PC-3 (cell line): Measurements from ENCODE around the gene SLC46A2. TPM values are rescaled to one million over a fixed set of nuclear protein-coding genes. Genes with fewer than 3 reads are reported as not detected.

Experiments used
- ATAC-seq: fragments of 200-7000 bp; cut with Tn5 transposase; 2 replicates; pipeline ENCODE4 v1.9.1; 2020; ENCODE audit warnings: mild to moderate bottlenecking, moderate library complexity
- BruUV-seq: library from RNA; stranded (reverse); fragments of 400-500 nt; replicated peaks from 2 replicates; lab custom pipeline; 2021; lab: Mats Ljungman, UMichigan
- CTCF ChIA-PET: fragments of 300-600 bp; sonication (Branson Sonifier 250); formaldehyde crosslinking; loops from one replicate; lab custom pipeline; 2022; ENCODE audit warnings: antibody characterized with exemption; lab: Charles Lee
- POLR2A ChIA-PET: fragments of 300-600 bp; sonication (Branson Sonifier 250); formaldehyde crosslinking; loops from one replicate; lab custom pipeline; 2022; ENCODE audit warnings: antibody characterized with exemption; ENCODE audit not compliant: unreplicated experiment; lab: Charles Lee
- DNase-seq: peaks from one replicate; pipeline ENCODE4 v3.0.0-alpha.2; 2015
- H2AFZ ChIP-seq: fragments of 300-600 bp; sonication (generic); 2 replicates; pipeline ENCODE4 v1.6.0; 2016; ENCODE audit warnings: antibody characterized with exemption, low read length
- H3F3A ChIP-seq: fragments of 300-600 bp; sonication (generic); one replicate; pipeline ENCODE4 v1.6.0; 2017; ENCODE audit warnings: antibody characterized with exemption, low read length, control low read depth, mild to moderate bottlenecking; ENCODE audit not compliant: unreplicated experiment
- H3K27ac ChIP-seq: fragments of 300-600 bp; sonication (generic); 2 replicates; pipeline ENCODE4 v1.5.1; 2016; ENCODE audit warnings: mild to moderate bottlenecking, low read length
- H3K27me3 ChIP-seq: fragments of 300-600 bp; sonication (generic); 2 replicates; pipeline ENCODE4 v1.6.1; 2016; ENCODE audit warnings: low read length, mixed read lengths
- H3K36me3 ChIP-seq: fragments of 300-600 bp; sonication (generic); 2 replicates; pipeline ENCODE4 v1.6.1; 2016; ENCODE audit warnings: low read depth, mixed run types, low read length, mixed read lengths
- H3K4me1 ChIP-seq: fragments of 300-600 bp; sonication (generic); 2 replicates; pipeline ENCODE4 v1.5.1; 2016; ENCODE audit warnings: low read length; ENCODE audit not compliant: insufficient read depth
- H3K4me2 ChIP-seq: fragments of 300-600 bp; sonication (generic); 2 replicates; pipeline ENCODE4 v1.6.0; 2016; ENCODE audit warnings: low read length
- H3K4me3 ChIP-seq: fragments of 300-600 bp; sonication (generic); 2 replicates; pipeline ENCODE4 v1.5.1; 2016; ENCODE audit warnings: mild to moderate bottlenecking, low read length, mixed read lengths
- H3K79me2 ChIP-seq: fragments of 300-600 bp; sonication (generic); 2 replicates; pipeline ENCODE4 v1.6.1; 2017; ENCODE audit warnings: low read length, mixed read lengths
- H3K9ac ChIP-seq: fragments of 300-600 bp; sonication (generic); 2 replicates; pipeline ENCODE4 v1.6.0; 2016; ENCODE audit warnings: mild to moderate bottlenecking, low read length
- H3K9me2 ChIP-seq: fragments of 300-600 bp; sonication (generic); replicated peaks from 2 replicates; pipeline ENCODE4 v1.6.1; 2016; ENCODE audit warnings: mixed run types, low read length, mixed read lengths
- H3K9me3 ChIP-seq: fragments of 300-600 bp; sonication (generic); 2 replicates; pipeline ENCODE4 v1.6.1; 2016; ENCODE audit warnings: low read length, mixed read lengths
- H4K20me1 ChIP-seq: fragments of 300-600 bp; sonication (generic); 2 replicates; pipeline ENCODE4 v1.6.1; 2016; ENCODE audit warnings: low read length, mixed read lengths
- CTCF ChIP-seq: fragments of 300-600 bp; sonication (generic); conservative IDR thresholded peaks from 2 replicates; pipeline ENCODE4 v1.5.1; 2017; ENCODE audit warnings: antibody characterized with exemption, low read depth, mild to moderate bottlenecking, low read length
- EZH2 ChIP-seq: fragments of 300-600 bp; sonication (generic); IDR thresholded peaks from one replicate; pipeline ENCODE4 v1.6.1; 2017; ENCODE audit warnings: antibody characterized with exemption, mild to moderate bottlenecking, low read length; ENCODE audit not compliant: unreplicated experiment
- EZH2phosphoT487 ChIP-seq: fragments of 300-600 bp; sonication (generic); IDR thresholded peaks from 2 replicates; pipeline ENCODE4 v1.6.1; 2018; ENCODE audit warnings: mild to moderate bottlenecking, antibody characterized with exemption, low read length, borderline replicate concordance
- intact Hi-C: fragments of 100-400 bp; cut with micrococcal nuclease; formaldehyde crosslinking; loops from 2 replicates; pipeline ENCODE4 v1.9.0; 2023
- total RNA-seq: library from RNA; depleted of rRNA; stranded (reverse); fragments of >200 nt; gene quantifications from 2 replicates; pipeline ENCODE4 v1.2.3, GENCODE V29; 2014

Gene SLC46A2
- total RNA-seq, 1 experiment from 2014 or later: not detected

DNA sequence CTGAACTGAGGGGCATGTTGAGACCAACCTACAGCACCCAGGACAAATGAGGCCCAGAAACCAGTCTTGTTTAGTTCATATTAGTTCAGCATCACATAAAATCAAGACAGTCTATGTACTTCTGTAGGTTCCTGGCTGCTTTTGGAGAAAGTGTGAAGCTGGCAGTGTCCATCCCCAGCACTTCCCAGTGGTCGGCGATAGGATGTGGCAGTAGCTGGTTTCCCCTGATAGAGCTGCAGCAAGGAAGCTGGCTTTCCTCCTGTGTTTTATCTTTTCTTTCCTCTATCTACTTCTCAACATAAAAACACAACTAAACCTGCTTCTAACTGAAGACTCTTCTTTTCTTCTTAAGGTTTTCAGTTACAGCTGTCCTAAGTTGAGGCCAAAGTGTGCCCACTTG lies 43.0 kb upstream of the SLC46A2 start:
- no peaks in the 10 kb centered on the region for H3K9me3 ChIP-seq
- ChIA-PET POLR2A (interaction anchor here (0.6 kb wide), 1 partner anchor 477 kb away, joined by 4 read pairs; the partner anchor contains the start of genes C9orf43 and POLE3), CTCF (no interaction called here)
- no peaks in the 10 kb centered on the region for H3K79me2 ChIP-seq
- no peaks in the 10 kb centered on the region for H4K20me1 ChIP-seq
- H3K36me3 ChIP-seq: no peaks in the 10 kb centered on the region
- no peak overlapping the region for H3K4me2 ChIP-seq
- intact Hi-C loops: no loop called here
- no peak overlapping the region for H2AFZ ChIP-seq
- no peak overlapping the region for H3K9ac ChIP-seq
- ATAC-seq (no peak), DNase-seq (no peak)
- H3K4me3 ChIP-seq: no peak overlapping the region
- 0 out of 2 replicates have a peak, but pooled peaks cover 3% of the 10 kb centered on the region for H3K27me3 ChIP-seq
- no peak for TF ChIP-seq EZH2
- no peak for TF ChIP-seq CTCF
- no peak for TF ChIP-seq EZH2phosphoT487
- no peaks in the 10 kb centered on the region for H3K4me1 ChIP-seq
- no peaks in the 10 kb centered on the region for H3K9me2 ChIP-seq
- H3F3A ChIP-seq: no peaks in the 10 kb centered on the region
- H3K27ac ChIP-seq: no peak overlapping the region
- BruUV-seq: no TSS peak

- ATAC-seq: peak; percentile 64
- DNase-seq: peak; percentile 63
- Histone ChIP-seq H3K4me2 (peak overlapping the region; percentile 65), H3K79me2 (no peaks in the 10 kb centered on the region), H3K4me3 (0 out of 2 replicates have a peak overlapping the region, but pooled peaks have one; percentile 24), H3K4me1 (no peaks in the 10 kb centered on the region), H3K27ac (no peak overlapping the region), H4K20me1 (no peaks in the 10 kb centered on the region), H2AFZ (peak overlapping the region; percentile 67), H3K27me3 (no peaks in the 10 kb centered on the region), H3K36me3 (no peaks in the 10 kb centered on the region), H3K9ac (no peak overlapping the region), H3F3A (no peaks in the 10 kb centered on the region), H3K9me2 (no peaks in the 10 kb centered on the region), H3K9me3 (no peaks in the 10 kb centered on the region)
- ChIA-PET POLR2A (no interaction called here), CTCF (no interaction called here)
- intact Hi-C loops: loop anchor here (2.0 to 10.0 kb wide), 2 partner anchors 46 to 730 kb away; no protein-coding TSS in a partner anchor
- TF ChIP-seq CTCF: peak; percentile 69
- no peak for TF ChIP-seq EZH2phosphoT487
- no peak for TF ChIP-seq EZH2
- no TSS peak for BruUV-seq
Measured at GRCh38 chr9:112925058-112925641, 34.5 kb upstream of the SLC46A2 start.

DNA sequence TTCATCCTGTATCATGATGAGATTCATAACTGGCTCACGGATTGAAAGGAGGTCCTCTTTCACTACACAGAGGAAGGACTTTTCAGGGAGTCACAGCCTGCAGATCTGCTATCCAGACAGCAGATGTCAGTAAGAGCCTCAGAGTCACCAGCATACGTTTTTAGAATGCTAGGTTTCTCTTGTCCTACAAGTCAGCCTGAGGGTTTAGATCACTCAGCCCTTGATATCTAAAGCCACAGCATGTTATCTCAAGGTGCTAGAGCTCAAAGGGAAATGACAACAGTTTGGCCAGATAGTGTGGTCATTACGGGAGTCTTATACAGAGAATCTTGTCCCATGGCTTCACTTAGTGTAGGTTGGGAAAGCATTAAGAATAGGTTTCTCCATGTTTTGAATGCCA lies 30.9 kb upstream of the SLC46A2 start:
- no peaks in the 10 kb centered on the region for H3K27me3 ChIP-seq
- H3K9me3 ChIP-seq: no peaks in the 10 kb centered on the region
- H3K27ac ChIP-seq: no peak overlapping the region
- BruUV-seq: no TSS peak
- no peak overlapping the region for H2AFZ ChIP-seq
- CTCF ChIA-PET: no interaction called here
- no peaks in the 10 kb centered on the region for H3K9me2 ChIP-seq
- no peak overlapping the region for H3K4me2 ChIP-seq
- H3K9ac ChIP-seq: no peak overlapping the region
- peak; percentile 64 for TF ChIP-seq CTCF
- no peak for TF ChIP-seq EZH2
- H3F3A ChIP-seq: no peaks in the 10 kb centered on the region
- ATAC-seq (0 out of 2 replicates have a peak, but pooled peaks have one; percentile 40), DNase-seq (peak; percentile 53)
- H3K4me1 ChIP-seq: peaks cover 21% of the 10 kb centered on the region
- H3K4me3 ChIP-seq: no peak overlapping the region
- H3K36me3 ChIP-seq: no peaks in the 10 kb centered on the region
- H4K20me1 ChIP-seq: no peaks in the 10 kb centered on the region
- no peaks in the 10 kb centered on the region for H3K79me2 ChIP-seq
- intact Hi-C loops: loop anchor here (10.0 kb wide), 1 partner anchor 733 kb away; no protein-coding TSS in a partner anchor
- POLR2A ChIA-PET: no interaction called here
